RCC 7860 (cell line): ENCODE measurements around the gene TNNT1.
"Not testable (repeated sequence)": the region's sequence is repeated elsewhere in the genome, so short reads cannot be mapped to it uniquely, and the experiment has no call there.

Experiments used
- DNase-seq: peaks from one replicate; pipeline ENCODE4 v3.0.0-alpha.2; 2015; ENCODE audit warnings: low spot score
- FAIRE-seq: peaks from 2 replicates; lab custom pipeline; 2012; peaks lifted over from hg19 to GRCh38; lab: Jason Lieb, UNC

Gene TNNT1

GRCh38 chr19:55112777-55113569 is 36.0 kb downstream of the TNNT1 start:
- no peak for DNase-seq
- no peak for FAIRE-seq

- FAIRE-seq (no peak), DNase-seq (no peak)
Observed at GRCh38 chr19:55112246-55112776, 36.7 kb downstream of the TNNT1 start.

GRCh38 chr19:55111238-55111831 is 37.7 kb downstream of the TNNT1 start:
- FAIRE-seq = no peak
- no peak for DNase-seq

- DNase-seq = no peak
- no peak for FAIRE-seq
Observed at GRCh38 chr19:55109527-55110291, 39.3 kb downstream of the TNNT1 start.

DNA sequence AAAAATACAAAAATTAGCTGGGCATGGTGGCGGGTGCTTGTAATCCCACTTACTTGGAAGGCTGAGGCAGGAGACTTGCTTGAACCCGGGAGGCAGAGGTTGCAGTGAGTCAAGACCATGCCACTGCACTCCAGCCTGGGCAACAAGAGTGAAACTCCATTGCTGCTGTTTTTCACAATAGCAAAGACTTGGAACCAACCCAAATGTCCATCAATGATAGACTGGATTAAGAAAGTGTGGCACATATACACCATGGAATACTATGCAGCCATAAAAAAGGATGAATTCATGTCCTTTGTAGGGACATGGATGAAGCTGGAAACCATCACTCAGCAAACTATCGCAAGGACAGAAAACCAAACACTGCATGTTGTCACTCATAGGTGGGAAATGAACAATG is 41.8 kb downstream of the TNNT1 start:
- not testable (repeated sequence) for DNase-seq, FAIRE-seq

DNA sequence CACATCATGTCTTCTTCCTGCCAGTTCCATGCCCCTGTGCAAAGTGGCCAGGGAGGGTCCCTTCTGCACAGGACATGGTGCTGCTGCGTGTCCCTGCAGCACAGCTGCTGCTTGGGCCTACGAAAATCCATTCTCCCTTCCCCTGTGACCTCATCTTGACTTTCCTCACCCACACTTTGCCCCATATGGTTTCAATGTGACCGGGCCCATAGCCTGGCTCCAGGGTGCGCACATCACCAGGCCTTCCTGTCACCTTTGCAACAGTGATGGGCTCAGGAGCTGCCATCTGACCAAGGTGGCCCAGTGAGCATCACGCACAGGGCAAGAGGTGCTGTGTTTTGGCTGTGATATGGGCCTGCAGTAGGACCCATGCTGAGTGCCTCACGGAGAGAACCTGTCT is 42.4 kb downstream of the TNNT1 start:
- no peak for FAIRE-seq
- no peak for DNase-seq

DNA sequence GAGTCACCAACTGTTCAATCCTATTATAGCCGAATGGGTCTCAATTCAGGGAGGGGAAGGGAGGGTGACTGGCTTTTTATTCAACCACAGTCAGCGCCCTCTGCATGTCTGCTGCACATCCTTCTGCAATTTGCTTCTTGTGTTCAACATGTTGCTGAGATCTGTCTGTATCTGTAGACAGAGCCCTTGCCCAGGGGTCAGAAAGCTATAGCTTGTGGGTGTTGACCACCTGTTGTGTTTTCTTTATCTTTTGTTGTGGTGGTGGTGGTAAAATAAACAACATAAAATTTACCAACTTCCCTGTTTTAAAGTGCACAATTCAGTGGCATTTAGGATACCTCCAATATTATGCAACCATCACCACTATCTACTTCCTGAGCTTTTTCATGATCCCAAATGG is 43.8 kb downstream of the TNNT1 start:
- DNase-seq = no peak

DNA sequence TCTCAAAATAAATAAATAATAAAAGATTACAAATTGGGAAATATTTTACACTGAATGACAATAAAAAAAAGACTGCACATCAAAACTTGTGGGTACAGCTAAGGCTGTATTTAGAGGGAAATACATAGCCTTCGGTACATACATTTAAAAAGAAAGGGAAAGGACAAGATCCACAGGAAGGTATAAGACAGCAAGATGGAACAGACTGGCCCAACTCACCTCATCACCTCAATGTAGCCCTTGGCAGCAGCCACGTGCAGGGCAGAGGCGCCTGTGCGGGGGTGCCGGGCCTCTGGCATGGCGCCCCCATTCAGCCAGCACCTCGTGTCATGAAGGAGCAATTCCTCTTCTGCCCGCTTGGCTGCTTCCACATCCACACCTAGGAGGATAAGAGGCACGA is 45.8 kb downstream of the TNNT1 start:
- FAIRE-seq = no peak
- no peak for DNase-seq

More for the DNA sequence above, 43.8 kb downstream of the TNNT1 start:
- no peak for FAIRE-seq

- no peak for DNase-seq
- no peak for FAIRE-seq
Observed at GRCh38 chr19:55101261-55101660, 47.7 kb downstream of the TNNT1 start.

- FAIRE-seq (no peak), DNase-seq (no peak)
Observed at GRCh38 chr19:55099557-55100506, 49.2 kb downstream of the TNNT1 start.

- no peak for FAIRE-seq
- DNase-seq = no peak
Observed at GRCh38 chr19:55098716-55099556, 50.1 kb downstream of the TNNT1 start.

DNA sequence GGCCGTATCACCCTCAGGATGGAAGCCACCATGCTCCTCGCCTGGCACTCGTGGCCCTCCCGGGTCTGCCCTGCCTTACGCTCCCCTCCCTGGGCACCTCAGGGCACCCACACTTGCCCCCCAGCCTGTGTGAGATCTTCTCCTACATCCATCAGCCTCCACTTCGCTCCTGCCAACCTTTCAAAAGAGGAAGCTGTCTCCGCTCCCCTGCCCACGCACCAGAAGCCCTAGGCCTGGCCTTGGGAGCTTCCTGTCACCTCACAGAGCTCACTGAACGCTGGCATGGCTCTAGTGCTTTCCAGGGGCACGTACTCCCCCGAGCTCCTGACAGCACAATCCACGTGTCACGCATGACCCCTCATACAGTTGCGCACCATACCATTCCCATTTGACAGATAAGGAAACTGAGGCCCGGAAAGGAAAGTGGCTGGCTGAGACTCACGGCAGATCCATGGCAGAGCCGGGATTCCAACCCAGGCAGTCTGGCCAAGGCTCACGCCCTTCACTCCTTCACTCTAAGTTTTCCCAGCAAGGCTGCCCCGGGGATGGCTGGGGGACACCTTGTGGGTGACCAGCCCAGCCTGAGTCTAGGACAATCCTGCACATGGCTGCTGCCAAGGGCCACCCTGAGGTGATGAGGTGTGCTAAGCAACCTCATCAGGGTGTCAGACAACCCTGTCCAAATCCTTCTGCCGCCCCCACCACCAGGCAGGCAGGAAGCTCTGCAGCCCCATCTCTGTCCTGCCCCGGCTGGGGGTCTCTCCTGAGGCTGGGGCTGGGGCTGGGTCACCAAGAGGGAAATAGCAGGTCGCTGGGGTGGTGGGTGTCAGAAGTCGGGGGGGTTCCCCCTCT is 50.9 kb downstream of the TNNT1 start:
- FAIRE-seq (no peak), DNase-seq (no peak)

- no peak for DNase-seq
- FAIRE-seq = no peak
Observed at GRCh38 chr19:55096061-55096701, 52.8 kb downstream of the TNNT1 start.

DNA sequence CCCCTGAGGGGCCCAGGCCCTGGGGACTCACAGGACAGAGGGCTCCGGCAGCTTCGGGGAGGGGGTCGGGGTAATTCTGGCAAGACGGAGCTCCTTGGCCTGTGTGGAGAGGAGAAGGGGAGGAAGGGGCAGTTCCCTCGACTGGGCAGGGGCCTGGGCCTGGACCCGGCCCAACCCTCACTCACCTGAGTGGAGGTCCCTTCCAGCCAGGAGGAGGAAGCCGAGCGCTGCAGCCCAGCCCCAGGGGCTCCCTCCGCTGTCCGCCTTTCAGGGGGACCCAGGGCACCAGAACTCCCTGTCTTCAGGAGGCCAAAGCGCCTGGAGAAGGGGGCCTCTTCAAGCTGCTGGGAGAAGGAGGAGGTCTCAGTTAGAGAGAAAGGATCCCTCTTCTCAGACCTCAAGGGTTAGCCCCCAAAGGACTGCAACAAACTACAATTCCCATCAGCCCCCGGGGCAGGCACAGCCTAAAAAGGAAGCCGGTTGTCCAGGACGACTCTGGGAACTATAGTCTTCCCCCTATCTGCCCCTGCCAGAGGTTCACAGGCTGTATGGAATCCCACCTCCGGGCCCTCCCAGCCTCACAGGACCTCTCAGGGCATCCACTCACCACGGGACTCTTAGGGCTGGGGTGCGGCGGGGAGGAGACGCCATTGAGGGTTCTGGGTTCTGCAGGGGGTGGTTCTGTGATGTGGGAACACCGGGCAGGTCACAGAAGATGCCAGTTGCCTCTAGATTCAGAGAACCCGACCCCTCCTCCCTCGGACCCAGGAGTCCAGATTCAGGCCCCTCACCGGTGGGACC is 53.5 kb downstream of the TNNT1 start:
- FAIRE-seq (no peak), DNase-seq (no peak)

DNA sequence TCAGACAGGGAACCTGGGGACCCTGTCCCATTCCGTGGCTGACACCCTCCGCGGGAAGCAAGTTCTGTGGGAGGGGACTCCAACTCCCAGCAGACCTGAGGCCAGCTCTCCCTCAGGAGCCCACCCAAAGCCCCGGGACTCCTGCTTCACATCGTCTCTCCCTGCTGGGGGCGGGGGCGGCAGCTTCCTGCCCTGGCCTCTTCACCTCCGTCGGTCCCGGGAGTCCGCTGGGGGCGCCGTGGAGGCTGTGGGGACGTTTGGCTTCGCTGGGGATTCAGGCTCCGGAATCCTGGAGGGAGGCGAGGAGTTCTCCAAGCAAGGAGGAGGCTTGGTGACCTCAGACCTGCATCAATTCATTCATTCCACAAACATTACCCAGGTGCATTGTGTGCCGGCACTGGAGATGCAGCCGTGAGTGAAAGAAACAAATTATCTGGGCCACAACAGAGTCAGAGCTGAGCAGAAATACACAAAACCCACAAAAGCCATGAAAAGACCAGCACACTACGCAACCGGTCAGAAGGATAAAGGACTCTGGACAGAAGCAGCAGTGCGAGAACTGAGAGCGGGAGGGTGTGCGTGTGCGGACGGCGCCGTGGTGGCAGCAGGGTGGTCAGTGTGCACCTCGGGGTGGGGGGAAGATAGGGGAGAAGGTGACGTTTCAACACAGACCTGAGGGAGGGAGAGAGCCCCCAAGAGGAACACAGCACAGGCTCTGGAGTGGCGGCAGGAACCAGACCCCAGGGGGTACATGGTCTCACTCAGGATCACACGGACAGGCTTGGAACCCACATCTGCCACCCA is 54.3 kb downstream of the TNNT1 start:
- FAIRE-seq = no peak
- no peak for DNase-seq
